Lung (tissue), 12 donors: ENCODE data around the gene TMEM164. TPM values are rescaled to one million over a fixed set of nuclear protein-coding genes. Genes with fewer than 3 reads are reported as not detected.

Experiments used
- ATAC-seq: fragments of 200-7000 bp; cut with Tn5 transposase; one replicate; pipeline ENCODE4 v1.9.1; 2020; ENCODE audit warnings: moderate number of reproducible peaks; ENCODE audit not compliant: insufficient read depth, low FRiP score
- DNase-seq, 3 donors: peaks; one replicate each; pipeline ENCODE4 v3.0.0-alpha.2; 2013 to 2017
- H3K27ac ChIP-seq, 2 donors: one replicate each; pipeline ENCODE4 v1.5.1; 2013; ENCODE audit warnings: mild to moderate bottlenecking in 2 of 2, moderate library complexity in 2 of 2, control low read depth in 1 of 2, inconsistent platforms in 1 of 2, low read depth in 1 of 2, low read length in 1 of 2
- H3K27me3 ChIP-seq, 3 donors: one replicate each; pipeline ENCODE4 v1.5.1; 2013; ENCODE audit warnings: low read length in 2 of 3; ENCODE audit not compliant: control insufficient read depth in 3 of 3, insufficient read depth in 3 of 3
- H3K36me3 ChIP-seq, 4 donors: one replicate each; pipeline ENCODE4 v1.5.1; 2013; ENCODE audit warnings: low read length in 4 of 4, mild to moderate bottlenecking in 1 of 4, moderate library complexity in 1 of 4; ENCODE audit not compliant: control insufficient read depth in 4 of 4, insufficient read depth in 4 of 4
- H3K4me1 ChIP-seq, 5 donors: one replicate each; pipeline ENCODE4 v1.5.1; 2013; ENCODE audit warnings: low read length in 5 of 5, mild to moderate bottlenecking in 2 of 5, moderate library complexity in 1 of 5; ENCODE audit not compliant: control insufficient read depth in 5 of 5, insufficient read depth in 5 of 5
- H3K4me3 ChIP-seq: one replicate; pipeline ENCODE4 v1.5.1; 2013; ENCODE audit warnings: mild to moderate bottlenecking, control low read depth, moderate library complexity
- H3K9ac ChIP-seq, 2 donors: one replicate each; pipeline ENCODE4 v1.5.1; 2013; ENCODE audit warnings: low read length in 2 of 2, control low read depth in 1 of 2; ENCODE audit not compliant: insufficient read depth in 1 of 2
- H3K9me3 ChIP-seq, 4 donors: one replicate each; pipeline ENCODE4 v1.5.1; 2013; ENCODE audit warnings: low read length in 3 of 4, mild to moderate bottlenecking in 1 of 4, moderate library complexity in 1 of 4; ENCODE audit not compliant: control insufficient read depth in 4 of 4, insufficient read depth in 3 of 4
- WGBS, 2 donors: extraction: QIAGEN DNeasy Blood & Tissue Kit; methylation state at CpG; one replicate each; pipeline ENCODE4 v1.1.7; 2013; 5-methylcytosine and 5-hydroxymethylcytosine counted together
- polyA plus RNA-seq, 2 donors: library from polyadenylated mRNA; stranded (reverse); fragments of 200-250 nt; gene quantifications; one replicate each; pipeline ENCODE4 v1.2.1, GENCODE V29; 2013
- total RNA-seq, 2 donors: library from RNA; depleted of rRNA in 1 of 2; stranded (reverse); fragments of >200 nt in 1 of 2; gene quantifications; one replicate each; pipeline ENCODE4 v1.2.1, GENCODE V29; 2014 to 2021
- TF ChIP-seq, protein P1 (sequence below): IDR thresholded peaks from 2 replicates; pipeline ENCODE4 v1.5.1; 2012; ENCODE audit warnings: mild to moderate bottlenecking; ENCODE audit errors: control extremely low read depth, extremely low read depth
- donor health status: control.
- donor health status: control.
- donor health status: Bipolar disorder and iron deficiency.
- donor health status: healthy.
- donor health status: DM: yes; HTN: yes; CAD: no.

TMEM164 gene
- total and polyA plus RNA-seq, 4 donors: 22.4 to 87.0 (median 38.0) TPM

DNA sequence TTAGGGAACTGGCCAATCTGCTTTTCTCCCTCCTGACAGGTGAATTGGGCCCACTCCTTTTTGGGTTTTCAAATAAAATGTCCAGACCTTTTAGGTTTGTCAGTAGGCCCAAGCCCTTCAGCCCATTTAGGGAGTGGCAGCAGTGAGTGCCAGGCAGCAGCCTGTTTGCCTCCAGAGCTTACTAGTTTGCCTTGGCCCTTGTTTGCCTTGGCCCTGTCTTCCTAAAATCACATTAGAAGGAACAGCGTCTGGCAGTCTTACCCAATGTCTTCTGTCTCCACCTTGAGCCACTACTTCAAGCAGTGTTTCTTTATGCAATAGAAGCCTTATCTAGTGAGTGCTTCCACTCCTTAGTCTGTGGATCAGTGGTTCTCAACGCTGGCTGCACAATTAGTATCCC lies 117.1 kb downstream of the TMEM164 start:
- Histone ChIP-seq H3K36me3 (peaks cover 0 to 3% (median 0%) of the 10 kb centered on the region in 4 donors), H3K4me1 (no peaks in the 10 kb centered on the region), H3K9me3 (no peaks in the 10 kb centered on the region), H3K27me3 (peaks cover 0 to 45% (median 5%) of the 10 kb centered on the region in 3 donors), H3K9ac (no peak overlapping the region), H3K27ac (no peak overlapping the region), H3K4me3 (no peak overlapping the region)
- 52 to 57% methylated on average over 2 of the region's 2 CpGs for WGBS, 2 donors
- ATAC-seq: peak; percentile 69
- TF ChIP-seq, protein P1, sequence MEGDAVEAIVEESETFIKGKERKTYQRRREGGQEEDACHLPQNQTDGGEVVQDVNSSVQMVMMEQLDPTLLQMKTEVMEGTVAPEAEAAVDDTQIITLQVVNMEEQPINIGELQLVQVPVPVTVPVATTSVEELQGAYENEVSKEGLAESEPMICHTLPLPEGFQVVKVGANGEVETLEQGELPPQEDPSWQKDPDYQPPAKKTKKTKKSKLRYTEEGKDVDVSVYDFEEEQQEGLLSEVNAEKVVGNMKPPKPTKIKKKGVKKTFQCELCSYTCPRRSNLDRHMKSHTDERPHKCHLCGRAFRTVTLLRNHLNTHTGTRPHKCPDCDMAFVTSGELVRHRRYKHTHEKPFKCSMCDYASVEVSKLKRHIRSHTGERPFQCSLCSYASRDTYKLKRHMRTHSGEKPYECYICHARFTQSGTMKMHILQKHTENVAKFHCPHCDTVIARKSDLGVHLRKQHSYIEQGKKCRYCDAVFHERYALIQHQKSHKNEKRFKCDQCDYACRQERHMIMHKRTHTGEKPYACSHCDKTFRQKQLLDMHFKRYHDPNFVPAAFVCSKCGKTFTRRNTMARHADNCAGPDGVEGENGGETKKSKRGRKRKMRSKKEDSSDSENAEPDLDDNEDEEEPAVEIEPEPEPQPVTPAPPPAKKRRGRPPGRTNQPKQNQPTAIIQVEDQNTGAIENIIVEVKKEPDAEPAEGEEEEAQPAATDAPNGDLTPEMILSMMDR: no peak
- no peak for DNase-seq

GRCh38 chrX:110123331-110123782 lies 120.4 kb downstream of the TMEM164 start:
- WGBS, 2 donors: 46 to 79% methylated on average over 3 of the region's 3 CpGs
- Histone ChIP-seq H3K4me1 (peaks cover 0 to 2% (median 0%) of the 10 kb centered on the region in 5 donors), H3K36me3 (peaks cover 0 to 3% (median 0%) of the 10 kb centered on the region in 4 donors), H3K27me3 (peaks cover 0 to 38% (median 6%) of the 10 kb centered on the region in 3 donors), H3K27ac (no peak overlapping the region), H3K4me3 (no peak overlapping the region), H3K9ac (no peak overlapping the region), H3K9me3 (no peaks in the 10 kb centered on the region)
- ATAC-seq: no peak
- TF ChIP-seq, protein P1: no peak
- DNase-seq: no peak

- WGBS, 2 donors: 58 to 87% methylated on average over 9 of the region's 9 CpGs
Observed at GRCh38 chrX:110125446-110126162, 122.7 kb downstream of the TMEM164 start.

More at GRCh38 chrX:110125446-110126162, 122.7 kb downstream of the TMEM164 start:
- Histone ChIP-seq H3K36me3 (no peaks in the 10 kb centered on the region), H3K9ac (no peak overlapping the region), H3K4me3 (no peak overlapping the region), H3K27me3 (peaks cover 0 to 38% (median 2%) of the 10 kb centered on the region in 3 donors), H3K4me1 (peaks cover 0 to 2% (median 0%) of the 10 kb centered on the region in 5 donors), H3K27ac (no peak overlapping the region), H3K9me3 (no peaks in the 10 kb centered on the region)
- TF ChIP-seq, protein P1: no peak
- DNase-seq (no peak), ATAC-seq (no peak)
